Measurements from ENCODE around the gene MIER1.
A peak's percentile ranks its signal among the peaks of the same experiment; 100 is the strongest.

Gene MIER1

DNA sequence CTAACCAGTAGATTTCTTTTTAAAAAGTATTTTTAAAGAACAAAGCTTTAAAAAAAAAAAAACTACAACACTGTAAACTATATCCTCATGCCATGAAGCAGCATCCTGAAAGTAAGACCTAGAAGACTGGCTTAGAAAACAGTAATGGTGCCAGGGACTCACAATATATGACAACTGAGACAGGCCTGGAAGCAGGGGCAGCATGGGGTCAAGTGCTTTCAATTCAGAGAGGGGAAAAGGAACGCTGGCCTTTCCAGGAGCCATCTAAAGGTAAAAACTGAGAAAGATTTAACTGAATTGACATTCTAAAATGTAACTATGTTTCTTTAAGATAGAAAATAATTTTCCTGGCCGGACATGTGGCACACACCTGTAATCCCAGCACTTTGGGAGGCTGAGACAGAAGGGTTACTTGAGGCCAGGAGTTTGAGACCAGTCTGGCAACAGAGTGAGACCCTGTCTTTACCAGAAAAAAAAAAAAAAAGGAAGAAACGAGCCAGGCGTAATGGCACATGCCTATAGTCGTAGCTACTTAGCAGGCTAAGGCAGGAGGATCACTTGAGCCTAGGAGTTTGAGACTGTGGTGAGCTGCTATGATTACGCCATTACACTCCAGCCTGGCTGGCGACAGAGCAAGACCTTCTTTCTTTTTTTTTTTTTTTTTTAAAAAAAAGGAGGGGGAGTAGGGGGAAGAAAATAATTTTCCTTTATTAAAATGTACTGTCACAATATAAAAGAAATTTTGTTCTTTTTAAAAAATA, 75.0 kb downstream of the MIER1 start:
- Histone ChIP-seq H3K79me2 (ENCODE audit: insufficient read depth, low read depth) (no peaks in the 10 kb centered on the region), H3K4me2 (0 out of 2 replicates have a peak overlapping the region, but pooled peaks have one; percentile 8), H3K9ac (no peak overlapping the region), H2AFZ (ENCODE audit: low read depth) (no peak overlapping the region), H3K4me1 (ENCODE audit: low read depth, poor library complexity, severe bottlenecking) (peaks cover 37% of the 10 kb centered on the region), H3K4me3 (IDR thresholded peaks at IDR 0.05; ENCODE audit: insufficient read depth, low read depth, low read length) (no peak overlapping the region), H3K27ac (no peak overlapping the region), H4K20me1 (ENCODE audit: insufficient read depth) (no peaks in the 10 kb centered on the region), H3K36me3 (ENCODE audit: insufficient read depth) (no peaks in the 10 kb centered on the region), H3K27me3 (ENCODE audit: insufficient read depth, low read depth) (no peaks in the 10 kb centered on the region)
- TF ChIP-seq, protein P1, sequence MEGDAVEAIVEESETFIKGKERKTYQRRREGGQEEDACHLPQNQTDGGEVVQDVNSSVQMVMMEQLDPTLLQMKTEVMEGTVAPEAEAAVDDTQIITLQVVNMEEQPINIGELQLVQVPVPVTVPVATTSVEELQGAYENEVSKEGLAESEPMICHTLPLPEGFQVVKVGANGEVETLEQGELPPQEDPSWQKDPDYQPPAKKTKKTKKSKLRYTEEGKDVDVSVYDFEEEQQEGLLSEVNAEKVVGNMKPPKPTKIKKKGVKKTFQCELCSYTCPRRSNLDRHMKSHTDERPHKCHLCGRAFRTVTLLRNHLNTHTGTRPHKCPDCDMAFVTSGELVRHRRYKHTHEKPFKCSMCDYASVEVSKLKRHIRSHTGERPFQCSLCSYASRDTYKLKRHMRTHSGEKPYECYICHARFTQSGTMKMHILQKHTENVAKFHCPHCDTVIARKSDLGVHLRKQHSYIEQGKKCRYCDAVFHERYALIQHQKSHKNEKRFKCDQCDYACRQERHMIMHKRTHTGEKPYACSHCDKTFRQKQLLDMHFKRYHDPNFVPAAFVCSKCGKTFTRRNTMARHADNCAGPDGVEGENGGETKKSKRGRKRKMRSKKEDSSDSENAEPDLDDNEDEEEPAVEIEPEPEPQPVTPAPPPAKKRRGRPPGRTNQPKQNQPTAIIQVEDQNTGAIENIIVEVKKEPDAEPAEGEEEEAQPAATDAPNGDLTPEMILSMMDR (conservative IDR thresholded peaks at IDR 0.05; ENCODE audit: low read depth, low read length), result no peak

- no peak overlapping the region for H3K4me2 ChIP-seq
- peaks cover 33% of the 10 kb centered on the region for H3K4me1 ChIP-seq (ENCODE audit: low read depth, poor library complexity, severe bottlenecking)
- TF ChIP-seq, protein P1 (conservative IDR thresholded peaks at IDR 0.05; ENCODE audit: low read depth, low read length), result no peak
- no peaks in the 10 kb centered on the region for H3K36me3 ChIP-seq (ENCODE audit: insufficient read depth)
- no peak overlapping the region for H3K4me3 ChIP-seq (IDR thresholded peaks at IDR 0.05; ENCODE audit: insufficient read depth, low read depth, low read length)
- no peak overlapping the region for H2AFZ ChIP-seq (ENCODE audit: low read depth)
- no peaks in the 10 kb centered on the region for H3K27me3 ChIP-seq (ENCODE audit: insufficient read depth, low read depth)
- no peaks in the 10 kb centered on the region for H4K20me1 ChIP-seq (ENCODE audit: insufficient read depth)
- no peak overlapping the region for H3K27ac ChIP-seq
- no peaks in the 10 kb centered on the region for H3K79me2 ChIP-seq (ENCODE audit: insufficient read depth, low read depth)
- H3K9ac ChIP-seq, result no peak overlapping the region
Observed at GRCh38 chr1:67001682-67002425, 77.1 kb downstream of the MIER1 start.

- no peak overlapping the region for H3K4me3 ChIP-seq (IDR thresholded peaks at IDR 0.05; ENCODE audit: insufficient read depth, low read depth, low read length)
- TF ChIP-seq, protein P1 (conservative IDR thresholded peaks at IDR 0.05; ENCODE audit: low read depth, low read length), result no peak
- H4K20me1 ChIP-seq (ENCODE audit: insufficient read depth), result no peaks in the 10 kb centered on the region
- no peaks in the 10 kb centered on the region for H3K27me3 ChIP-seq (ENCODE audit: insufficient read depth, low read depth)
- H3K36me3 ChIP-seq (ENCODE audit: insufficient read depth), result no peaks in the 10 kb centered on the region
- H3K79me2 ChIP-seq (ENCODE audit: insufficient read depth, low read depth), result no peaks in the 10 kb centered on the region
- H3K27ac ChIP-seq, result no peak overlapping the region
- peaks cover 24% of the 10 kb centered on the region for H3K4me1 ChIP-seq (ENCODE audit: low read depth, poor library complexity, severe bottlenecking)
- no peak overlapping the region for H2AFZ ChIP-seq (ENCODE audit: low read depth)
- H3K4me2 ChIP-seq, result no peak overlapping the region
- H3K9ac ChIP-seq, result no peak overlapping the region
Observed at GRCh38 chr1:67004176-67004575, 79.4 kb downstream of the MIER1 start.

- H3K4me1 ChIP-seq (ENCODE audit: low read depth, poor library complexity, severe bottlenecking), result peaks cover 16% of the 10 kb centered on the region
- no peaks in the 10 kb centered on the region for H4K20me1 ChIP-seq (ENCODE audit: insufficient read depth)
- TF ChIP-seq, protein P1 (conservative IDR thresholded peaks at IDR 0.05; ENCODE audit: low read depth, low read length), result no peak
- no peak overlapping the region for H3K4me2 ChIP-seq
- no peak overlapping the region for H3K27ac ChIP-seq
- H2AFZ ChIP-seq (ENCODE audit: low read depth), result no peak overlapping the region
- no peaks in the 10 kb centered on the region for H3K27me3 ChIP-seq (ENCODE audit: insufficient read depth, low read depth)
- no peak overlapping the region for H3K4me3 ChIP-seq (IDR thresholded peaks at IDR 0.05; ENCODE audit: insufficient read depth, low read depth, low read length)
- H3K9ac ChIP-seq, result no peak overlapping the region
- no peaks in the 10 kb centered on the region for H3K79me2 ChIP-seq (ENCODE audit: insufficient read depth, low read depth)
- H3K36me3 ChIP-seq (ENCODE audit: insufficient read depth), result no peaks in the 10 kb centered on the region
Observed at GRCh38 chr1:67005068-67005467, 80.3 kb downstream of the MIER1 start.

Data from KMS-11 (cell line).